Mesendoderm (in vitro differentiated cells): ENCODE results near the gene PXK.

ENCODE experiments used
- DNase-seq: peaks from one replicate; pipeline ENCODE4 v3.0.0; 2013
- H2AK5ac ChIP-seq: 2 replicates; pipeline ENCODE4 v1.6.1; 2013; ENCODE audit warnings: low read length, inconsistent platforms
- H2BK120ac ChIP-seq: 2 replicates; pipeline ENCODE4 v1.6.1; 2013; ENCODE audit warnings: low read depth, mild to moderate bottlenecking, low read length, moderate library complexity, mixed read lengths
- H2BK15ac ChIP-seq: replicated peaks from 2 replicates; pipeline ENCODE4 v1.6.1; 2013; ENCODE audit warnings: low read depth, mild to moderate bottlenecking, moderate library complexity
- H2BK5ac ChIP-seq: 2 replicates; pipeline ENCODE4 v1.6.1; 2013; ENCODE audit warnings: low read length, inconsistent platforms
- H3K18ac ChIP-seq: 2 replicates; pipeline ENCODE4 v1.6.1; 2013; ENCODE audit warnings: mild to moderate bottlenecking, low read length, mixed read lengths
- H3K23ac ChIP-seq: one replicate; pipeline ENCODE4 v1.6.1; 2013; ENCODE audit warnings: low read length
- H3K27ac ChIP-seq: 2 replicates; pipeline ENCODE4 v1.5.1; 2013; ENCODE audit warnings: low read depth, mild to moderate bottlenecking, inconsistent platforms, low read length, moderate library complexity
- H3K27me3 ChIP-seq: 2 replicates; pipeline ENCODE4 v1.6.1; 2013; ENCODE audit warnings: low read length, control low read depth, mild to moderate bottlenecking, inconsistent platforms; ENCODE audit not compliant: insufficient read depth, poor library complexity
- H3K36me3 ChIP-seq: 2 replicates; pipeline ENCODE4 v1.6.1; 2013; ENCODE audit warnings: low read length, inconsistent platforms; ENCODE audit not compliant: control insufficient read depth, insufficient read depth
- H3K4ac ChIP-seq: one replicate; pipeline ENCODE4 v1.6.1; 2013; ENCODE audit warnings: low read depth, mild to moderate bottlenecking, low read length, moderate library complexity
- H3K4me1 ChIP-seq: 2 replicates; pipeline ENCODE4 v1.6.1; 2013; ENCODE audit warnings: low read depth, low read length, inconsistent platforms; ENCODE audit not compliant: control insufficient read depth
- H3K4me2 ChIP-seq: 2 replicates; pipeline ENCODE4 v1.6.1; 2013; ENCODE audit warnings: low read length
- H3K4me3 ChIP-seq: 2 replicates; pipeline ENCODE4 v1.5.1; 2013; ENCODE audit warnings: mild to moderate bottlenecking, low read length
- H3K56ac ChIP-seq: one replicate; pipeline ENCODE4 v1.6.1; 2013; ENCODE audit warnings: low read length
- H3K79me1 ChIP-seq: 2 replicates; pipeline ENCODE4 v1.6.1; 2013; ENCODE audit warnings: low read length, inconsistent platforms
- H3K79me2 ChIP-seq: 2 replicates; pipeline ENCODE4 v1.6.1; 2013; ENCODE audit warnings: mild to moderate bottlenecking, low read length; ENCODE audit not compliant: control insufficient read depth, insufficient read depth
- H3K9ac ChIP-seq: 2 replicates; pipeline ENCODE4 v1.6.1; 2013; ENCODE audit warnings: low read length, inconsistent platforms
- H4K5ac ChIP-seq: one replicate; pipeline ENCODE4 v1.6.1; 2013; ENCODE audit warnings: low read length
- H4K8ac ChIP-seq: one replicate; pipeline ENCODE4 v1.6.1; 2013; ENCODE audit warnings: low read depth, mild to moderate bottlenecking, control low read depth, low read length, moderate library complexity
- WGBS: extraction: QIAGEN DNeasy Blood & Tissue Kit; methylation state at CpG from one replicate; pipeline ENCODE4 v1.1.7; 2013; ENCODE audit warnings: low lambda C conversion rate, missing lambda C conversion rate; ENCODE audit not compliant: insufficient coverage; ENCODE audit errors: extremely low coverage; 5-methylcytosine and 5-hydroxymethylcytosine counted together

The PXK gene

GRCh38 chr3:58419780-58420507, 87.3 kb downstream of the PXK start:
- Histone ChIP-seq H4K5ac (no peak overlapping the region), H3K56ac (no peak overlapping the region), H3K9ac (no peak overlapping the region), H4K8ac (no peak overlapping the region), H2BK5ac (no peak overlapping the region), H3K4ac (no peak overlapping the region), H3K27me3 (no peaks in the 10 kb centered on the region), H3K4me3 (no peak overlapping the region), H3K23ac (no peak overlapping the region), H3K4me2 (no peak overlapping the region), H2AK5ac (no peak overlapping the region), H3K79me2 (no peaks in the 10 kb centered on the region), H3K18ac (no peak overlapping the region), H2BK15ac (no peak overlapping the region), H3K36me3 (peaks cover 5% of the 10 kb centered on the region), H3K27ac (no peak overlapping the region), H3K79me1 (no peaks in the 10 kb centered on the region), H3K4me1 (peaks cover 9% of the 10 kb centered on the region), H2BK120ac (no peak overlapping the region)
- no peak for DNase-seq
- WGBS, result no CpG with 5 or more reads among the region's 7 CpGs

- H3K18ac ChIP-seq, result no peak overlapping the region
- H4K8ac ChIP-seq, result no peak overlapping the region
- H3K79me1 ChIP-seq, result no peaks in the 10 kb centered on the region
- peaks cover 2% of the 10 kb centered on the region for H3K4me1 ChIP-seq
- no peak overlapping the region for H3K9ac ChIP-seq
- no peak overlapping the region for H3K23ac ChIP-seq
- H3K4me2 ChIP-seq, result no peak overlapping the region
- H2BK15ac ChIP-seq, result no peak overlapping the region
- peaks cover 5% of the 10 kb centered on the region for H3K36me3 ChIP-seq
- no peaks in the 10 kb centered on the region for H3K79me2 ChIP-seq
- H3K27ac ChIP-seq, result no peak overlapping the region
- H2BK120ac ChIP-seq, result no peak overlapping the region
- no peak overlapping the region for H4K5ac ChIP-seq
- WGBS, result no CpG with 5 or more reads among the region's 7 CpGs
- H3K56ac ChIP-seq, result no peak overlapping the region
- H2BK5ac ChIP-seq, result no peak overlapping the region
- H3K4me3 ChIP-seq, result no peak overlapping the region
- no peak overlapping the region for H2AK5ac ChIP-seq
- DNase-seq, result no peak
- no peaks in the 10 kb centered on the region for H3K27me3 ChIP-seq
- H3K4ac ChIP-seq, result no peak overlapping the region
These were observed 88.3 kb downstream of the PXK start for GRCh38 chr3:58421004-58421403.

GRCh38 chr3:58422756-58423325, 90.1 kb downstream of the PXK start:
- H4K5ac ChIP-seq, result no peak overlapping the region
- no peaks in the 10 kb centered on the region for H3K27me3 ChIP-seq
- H3K4me2 ChIP-seq, result no peak overlapping the region
- no peak overlapping the region for H4K8ac ChIP-seq
- peak; percentile 81 for DNase-seq
- no peaks in the 10 kb centered on the region for H3K4me1 ChIP-seq
- no peak overlapping the region for H3K18ac ChIP-seq
- H3K79me1 ChIP-seq, result no peaks in the 10 kb centered on the region
- no peak overlapping the region for H2BK5ac ChIP-seq
- H2BK120ac ChIP-seq, result no peak overlapping the region
- H2BK15ac ChIP-seq, result no peak overlapping the region
- H3K36me3 ChIP-seq, result peaks cover 5% of the 10 kb centered on the region
- no peak overlapping the region for H3K4ac ChIP-seq
- H3K79me2 ChIP-seq, result no peaks in the 10 kb centered on the region
- no peak overlapping the region for H3K23ac ChIP-seq
- peak overlapping the region; percentile 19 for H3K56ac ChIP-seq
- H3K9ac ChIP-seq, result peak overlapping the region; percentile 4
- no peak overlapping the region for H3K27ac ChIP-seq
- no CpG with 5 or more reads among the region's 8 CpGs for WGBS
- no peak overlapping the region for H2AK5ac ChIP-seq
- no peak overlapping the region for H3K4me3 ChIP-seq

- H2BK15ac ChIP-seq, result no peak overlapping the region
- peak overlapping the region; percentile 3 for H3K9ac ChIP-seq
- H3K4me2 ChIP-seq, result no peak overlapping the region
- H3K79me2 ChIP-seq, result no peaks in the 10 kb centered on the region
- H4K5ac ChIP-seq, result no peak overlapping the region
- peak overlapping the region; percentile 9 for H3K27ac ChIP-seq
- no peaks in the 10 kb centered on the region for H3K4me1 ChIP-seq
- H3K23ac ChIP-seq, result no peak overlapping the region
- H2BK120ac ChIP-seq, result no peak overlapping the region
- WGBS, result no CpG with 5 or more reads among the region's 8 CpGs
- H3K36me3 ChIP-seq, result peaks cover 11% of the 10 kb centered on the region
- H3K4me3 ChIP-seq, result no peak overlapping the region
- H3K56ac ChIP-seq, result peak overlapping the region; percentile 40
- H3K27me3 ChIP-seq, result no peaks in the 10 kb centered on the region
- H2AK5ac ChIP-seq, result no peak overlapping the region
- no peak overlapping the region for H4K8ac ChIP-seq
- no peak overlapping the region for H2BK5ac ChIP-seq
- H3K79me1 ChIP-seq, result peaks cover under 1% of the 10 kb centered on the region
- no peak for DNase-seq
- H3K18ac ChIP-seq, result no peak overlapping the region
- H3K4ac ChIP-seq, result no peak overlapping the region
These were observed 91.9 kb downstream of the PXK start for GRCh38 chr3:58424613-58425012.

- peaks cover 16% of the 10 kb centered on the region for H3K36me3 ChIP-seq
- no peak overlapping the region for H4K8ac ChIP-seq
- no peak overlapping the region for H2BK15ac ChIP-seq
- WGBS, result no CpG with 5 or more reads among the region's 2 CpGs
- no peak overlapping the region for H3K23ac ChIP-seq
- H3K27me3 ChIP-seq, result no peaks in the 10 kb centered on the region
- H3K4ac ChIP-seq, result no peak overlapping the region
- no peak overlapping the region for H3K27ac ChIP-seq
- H3K9ac ChIP-seq, result no peak overlapping the region
- H3K56ac ChIP-seq, result no peak overlapping the region
- H3K79me1 ChIP-seq, result peaks cover 5% of the 10 kb centered on the region
- H3K79me2 ChIP-seq, result peaks cover 3% of the 10 kb centered on the region
- H3K4me3 ChIP-seq, result no peak overlapping the region
- H3K4me1 ChIP-seq, result no peaks in the 10 kb centered on the region
- no peak overlapping the region for H3K18ac ChIP-seq
- no peak overlapping the region for H2BK5ac ChIP-seq
- no peak overlapping the region for H4K5ac ChIP-seq
- no peak overlapping the region for H2AK5ac ChIP-seq
- no peak for DNase-seq
- no peak overlapping the region for H3K4me2 ChIP-seq
- H2BK120ac ChIP-seq, result no peak overlapping the region
These were observed 93.1 kb downstream of the PXK start for GRCh38 chr3:58425782-58426181.
